Skeletal muscle tissue (tissue), 4 donors: ENCODE results near the gene AP1S3. TPM values are rescaled to one million over a fixed set of nuclear protein-coding genes. Genes with fewer than 3 reads are reported as not detected.

ENCODE experiments used
- H3K27ac ChIP-seq: one replicate; pipeline ENCODE4 v1.7.0; 2013; ENCODE audit warnings: mild to moderate bottlenecking, low read depth, low read length, inconsistent platforms
- H3K27me3 ChIP-seq, 3 donors: one replicate each; pipeline ENCODE4 v1.7.0; 2013; ENCODE audit warnings: low read length in 3 of 3; ENCODE audit not compliant: control insufficient read depth in 3 of 3, insufficient read depth in 3 of 3
- H3K36me3 ChIP-seq, 3 donors: one replicate each; pipeline ENCODE4 v1.7.0; 2013; ENCODE audit warnings: low read length in 3 of 3; ENCODE audit not compliant: control insufficient read depth in 3 of 3, insufficient read depth in 3 of 3
- H3K4me1 ChIP-seq, 3 donors: one replicate each; pipeline ENCODE4 v1.7.0; 2013; ENCODE audit warnings: low read length in 3 of 3, mild to moderate bottlenecking in 3 of 3; ENCODE audit not compliant: control insufficient read depth in 3 of 3, insufficient read depth in 3 of 3
- H3K4me3 ChIP-seq, 3 donors: one replicate each; pipeline ENCODE4 v1.7.0; 2013; ENCODE audit warnings: low read length in 3 of 3
- H3K9ac ChIP-seq, 3 donors: one replicate each; pipeline ENCODE4 v1.7.0; 2013; ENCODE audit warnings: low read length in 3 of 3, mild to moderate bottlenecking in 3 of 3, moderate library complexity in 2 of 3, low read depth in 1 of 3
- H3K9me3 ChIP-seq, 3 donors: one replicate each; pipeline ENCODE4 v1.7.0; 2013; ENCODE audit warnings: low read length in 3 of 3; ENCODE audit not compliant: control insufficient read depth in 3 of 3
- total RNA-seq: library from RNA; depleted of rRNA; stranded (reverse); fragments of >200 nt; gene quantifications from one replicate; pipeline ENCODE4 v1.2.3, GENCODE V29; 2014
- donor health status: Osteomylitis.

Gene AP1S3
- total RNA-seq, 1 donor from 2014 or later, result 1.0 TPM

GRCh38 chr2:223751012-223751411 is 86.4 kb downstream of the AP1S3 start:
- H3K27ac ChIP-seq, result no peak overlapping the region
- H3K27me3 ChIP-seq, result no peaks in the 10 kb centered on the region
- no peaks in the 10 kb centered on the region for H3K36me3 ChIP-seq
- H3K4me3 ChIP-seq, result no peak overlapping the region
- H3K9me3 ChIP-seq, result no peaks in the 10 kb centered on the region
- no peak overlapping the region for H3K9ac ChIP-seq
- H3K4me1 ChIP-seq, result no peaks in the 10 kb centered on the region

DNA sequence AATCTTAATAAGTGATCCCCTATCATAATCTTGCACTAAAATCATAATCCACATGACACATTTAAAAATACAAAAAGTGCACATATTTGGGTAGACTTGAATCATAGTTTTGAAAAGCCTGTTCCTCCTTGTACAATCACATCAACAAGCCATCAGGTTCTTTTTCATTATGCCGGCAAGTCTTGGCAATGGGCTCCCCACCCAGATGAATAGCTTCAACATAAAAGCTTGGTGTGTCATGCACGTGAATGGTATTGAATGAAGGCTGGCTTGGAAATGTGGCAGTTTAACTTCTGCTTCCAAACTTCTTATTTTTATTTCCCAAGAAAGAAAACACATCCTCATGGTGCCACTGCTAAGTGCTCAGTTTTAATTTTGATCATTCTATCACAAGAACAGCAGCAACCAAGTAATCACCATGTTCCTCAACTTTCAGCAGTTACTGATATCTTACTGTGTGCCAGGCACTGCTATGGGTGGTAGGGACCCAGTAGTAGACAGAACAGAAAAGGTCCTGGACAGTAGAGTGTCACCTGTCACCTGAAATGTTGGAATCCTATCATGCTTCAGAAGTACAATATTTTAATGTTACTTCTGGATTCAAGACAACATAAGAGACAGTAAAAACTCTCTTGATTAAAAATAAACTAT is 89.9 kb downstream of the AP1S3 start:
- H3K4me1 ChIP-seq, result no peaks in the 10 kb centered on the region
- H3K9me3 ChIP-seq, result no peaks in the 10 kb centered on the region

DNA sequence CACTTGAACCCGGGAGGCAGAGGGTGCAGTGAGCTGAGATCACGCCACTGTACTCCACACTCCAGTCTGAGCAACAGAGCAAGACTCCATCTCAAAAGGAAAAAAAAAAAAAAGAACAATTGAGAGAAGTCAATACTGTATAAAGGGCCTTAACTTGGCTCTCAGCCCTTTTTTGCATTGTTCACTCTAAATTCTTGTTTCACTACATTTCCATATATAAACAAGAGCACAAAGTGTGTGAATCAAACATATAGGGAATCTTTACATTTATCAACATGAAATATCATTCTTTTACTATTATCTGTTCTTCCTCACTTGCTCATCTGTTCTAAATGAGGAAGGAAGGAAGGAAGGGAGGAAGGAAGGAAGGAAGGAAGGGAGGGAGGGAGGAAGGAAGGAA is 90.8 kb downstream of the AP1S3 start:
- Histone ChIP-seq H3K27ac (no peak overlapping the region), H3K4me1 (no peaks in the 10 kb centered on the region), H3K9me3 (no peaks in the 10 kb centered on the region), H3K4me3 (no peak overlapping the region), H3K36me3 (no peaks in the 10 kb centered on the region), H3K9ac (no peak overlapping the region), H3K27me3 (no peaks in the 10 kb centered on the region)

More for the DNA sequence above, 89.9 kb downstream of the AP1S3 start:
- Histone ChIP-seq H3K4me3 (no peak overlapping the region), H3K36me3 (no peaks in the 10 kb centered on the region), H3K27me3 (no peaks in the 10 kb centered on the region), H3K9ac (no peak overlapping the region), H3K27ac (no peak overlapping the region)

GRCh38 chr2:223744580-223744979 is 92.8 kb downstream of the AP1S3 start:
- no peak overlapping the region for H3K27ac ChIP-seq
- H3K36me3 ChIP-seq, result no peaks in the 10 kb centered on the region
- no peaks in the 10 kb centered on the region for H3K4me1 ChIP-seq
- H3K4me3 ChIP-seq, result no peak overlapping the region
- no peaks in the 10 kb centered on the region for H3K27me3 ChIP-seq
- H3K9me3 ChIP-seq, result no peaks in the 10 kb centered on the region
- no peak overlapping the region for H3K9ac ChIP-seq

DNA sequence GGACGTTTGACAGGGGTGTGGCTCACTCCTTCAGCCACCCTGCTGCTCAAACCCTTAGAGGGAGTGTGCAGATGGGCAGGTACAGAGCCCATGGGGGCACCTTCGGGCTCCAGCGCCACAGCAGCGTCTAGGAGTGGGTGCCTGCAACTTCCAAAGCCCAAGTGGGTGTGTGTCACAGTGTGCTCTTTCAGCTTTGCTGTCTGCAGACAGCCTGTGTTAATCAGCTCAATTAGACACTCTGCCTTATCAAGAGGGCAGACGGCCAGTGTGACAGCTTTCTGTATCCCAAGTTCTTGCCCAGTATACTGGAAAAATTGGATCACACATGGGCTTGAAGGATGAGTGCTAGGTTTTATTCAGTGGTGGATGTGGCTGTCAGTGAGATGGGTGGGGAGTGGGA is 96.7 kb downstream of the AP1S3 start:
- no peaks in the 10 kb centered on the region for H3K27me3 ChIP-seq
- H3K36me3 ChIP-seq, result no peaks in the 10 kb centered on the region
- no peak overlapping the region for H3K27ac ChIP-seq
- no peaks in the 10 kb centered on the region for H3K4me1 ChIP-seq
- H3K9ac ChIP-seq, result no peak overlapping the region
- no peak overlapping the region for H3K4me3 ChIP-seq
- no peaks in the 10 kb centered on the region for H3K9me3 ChIP-seq

- H3K36me3 ChIP-seq, result no peaks in the 10 kb centered on the region
- no peaks in the 10 kb centered on the region for H3K27me3 ChIP-seq
- H3K27ac ChIP-seq, result no peak overlapping the region
- H3K9ac ChIP-seq, result no peak overlapping the region
- peaks cover 0 to 2% (median 0%) of the 10 kb centered on the region in 3 donors for H3K9me3 ChIP-seq
- no peak overlapping the region for H3K4me3 ChIP-seq
- no peaks in the 10 kb centered on the region for H3K4me1 ChIP-seq
Observed at GRCh38 chr2:223737207-223737606, 100.2 kb downstream of the AP1S3 start.

DNA sequence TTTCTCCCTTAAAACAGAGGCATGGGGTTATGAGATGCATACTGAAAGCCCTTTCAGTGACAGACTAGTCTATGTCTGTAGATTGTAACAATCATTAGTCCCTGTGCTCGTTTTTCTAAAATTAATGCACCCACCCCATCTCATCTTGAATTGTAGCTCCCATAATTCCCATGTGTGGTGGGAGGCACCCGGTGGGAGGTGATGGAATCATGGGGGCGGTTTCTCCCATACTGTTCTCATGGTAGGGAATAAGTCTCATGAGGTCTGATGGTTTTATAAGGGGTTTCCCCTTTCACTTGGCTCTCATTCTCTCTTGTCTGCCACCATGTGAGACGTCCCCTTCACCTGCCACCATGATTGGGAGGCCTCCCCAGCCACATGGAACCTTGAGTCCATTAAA is 100.9 kb downstream of the AP1S3 start:
- Histone ChIP-seq H3K4me1 (no peaks in the 10 kb centered on the region), H3K4me3 (no peak overlapping the region), H3K27me3 (no peaks in the 10 kb centered on the region), H3K9me3 (peaks cover 0 to 2% (median 0%) of the 10 kb centered on the region in 3 donors), H3K9ac (no peak overlapping the region), H3K36me3 (no peaks in the 10 kb centered on the region), H3K27ac (no peak overlapping the region)

GRCh38 chr2:223735659-223736244 is 101.6 kb downstream of the AP1S3 start:
- no peaks in the 10 kb centered on the region for H3K4me1 ChIP-seq
- H3K27ac ChIP-seq, result no peak overlapping the region
- peaks cover 0 to 2% (median 0%) of the 10 kb centered on the region in 3 donors for H3K9me3 ChIP-seq
- H3K4me3 ChIP-seq, result no peak overlapping the region
- H3K27me3 ChIP-seq, result no peaks in the 10 kb centered on the region
- no peaks in the 10 kb centered on the region for H3K36me3 ChIP-seq
- H3K9ac ChIP-seq, result no peak overlapping the region

- no peaks in the 10 kb centered on the region for H3K36me3 ChIP-seq
- no peak overlapping the region for H3K4me3 ChIP-seq
- no peaks in the 10 kb centered on the region for H3K27me3 ChIP-seq
- H3K4me1 ChIP-seq, result no peaks in the 10 kb centered on the region
- H3K9me3 ChIP-seq, result peaks cover 0 to 2% (median 0%) of the 10 kb centered on the region in 3 donors
- no peak overlapping the region for H3K27ac ChIP-seq
- H3K9ac ChIP-seq, result no peak overlapping the region
Observed at GRCh38 chr2:223735035-223735640, 102.2 kb downstream of the AP1S3 start.

DNA sequence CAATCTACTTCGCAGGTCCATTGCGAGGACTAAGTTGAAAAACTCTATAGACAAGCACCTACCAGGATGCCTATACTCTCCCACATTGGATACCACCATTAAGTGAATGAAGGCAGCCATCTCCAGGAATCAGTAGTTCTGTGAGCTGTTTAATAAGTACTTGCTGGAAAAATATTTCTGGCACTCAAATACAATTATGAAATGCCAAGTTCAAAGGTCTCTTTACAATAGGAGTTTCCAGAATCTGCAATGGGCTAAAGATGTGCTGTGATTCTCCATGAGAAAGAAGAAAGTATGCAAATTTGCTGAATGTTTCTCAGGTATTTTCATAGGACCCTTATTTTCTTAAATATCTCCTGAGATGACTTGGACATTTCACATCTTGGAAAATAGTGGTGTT is 103.0 kb downstream of the AP1S3 start:
- Histone ChIP-seq H3K9me3 (peaks cover 0 to 2% (median 0%) of the 10 kb centered on the region in 3 donors), H3K27me3 (no peaks in the 10 kb centered on the region), H3K9ac (no peak overlapping the region), H3K4me1 (no peaks in the 10 kb centered on the region), H3K4me3 (no peak overlapping the region), H3K27ac (no peak overlapping the region), H3K36me3 (no peaks in the 10 kb centered on the region)
